NK-92 (cell line): ENCODE measurements around the gene RLIM.

Experiments
- DNase-seq: peaks from one replicate; lab custom pipeline; 2025; ENCODE audit not compliant: unreplicated experiment; lab: John Stamatoyannopoulos, UW

The RLIM gene

DNA sequence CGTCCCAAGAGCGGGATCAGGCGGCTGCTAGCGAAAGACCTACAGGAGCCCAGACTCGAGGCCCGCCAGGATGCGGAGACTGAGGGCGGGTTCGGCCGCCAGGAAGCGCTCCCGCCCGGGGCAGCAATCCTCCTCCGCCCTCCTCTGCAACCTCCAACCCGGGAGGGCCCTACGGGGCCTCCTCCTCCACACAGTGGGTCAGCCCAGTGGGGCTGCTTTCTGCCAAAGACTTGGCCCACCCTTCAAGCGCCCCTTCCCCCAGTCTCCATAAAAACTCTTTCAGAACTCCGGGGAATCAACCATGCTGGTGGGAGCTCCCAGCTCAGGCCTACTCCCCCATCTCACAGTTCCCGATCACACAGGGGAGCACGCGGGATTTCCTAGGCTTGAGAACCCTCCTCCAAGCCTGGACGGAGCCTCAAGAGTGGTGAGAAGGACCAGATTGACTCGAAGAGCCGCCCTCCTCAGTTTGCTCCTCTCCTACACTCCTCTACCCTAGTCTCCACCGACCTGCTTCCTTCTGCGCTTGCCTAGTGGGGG lies 77.5 kb downstream of the RLIM start:
- DNase-seq, result no peak

DNA sequence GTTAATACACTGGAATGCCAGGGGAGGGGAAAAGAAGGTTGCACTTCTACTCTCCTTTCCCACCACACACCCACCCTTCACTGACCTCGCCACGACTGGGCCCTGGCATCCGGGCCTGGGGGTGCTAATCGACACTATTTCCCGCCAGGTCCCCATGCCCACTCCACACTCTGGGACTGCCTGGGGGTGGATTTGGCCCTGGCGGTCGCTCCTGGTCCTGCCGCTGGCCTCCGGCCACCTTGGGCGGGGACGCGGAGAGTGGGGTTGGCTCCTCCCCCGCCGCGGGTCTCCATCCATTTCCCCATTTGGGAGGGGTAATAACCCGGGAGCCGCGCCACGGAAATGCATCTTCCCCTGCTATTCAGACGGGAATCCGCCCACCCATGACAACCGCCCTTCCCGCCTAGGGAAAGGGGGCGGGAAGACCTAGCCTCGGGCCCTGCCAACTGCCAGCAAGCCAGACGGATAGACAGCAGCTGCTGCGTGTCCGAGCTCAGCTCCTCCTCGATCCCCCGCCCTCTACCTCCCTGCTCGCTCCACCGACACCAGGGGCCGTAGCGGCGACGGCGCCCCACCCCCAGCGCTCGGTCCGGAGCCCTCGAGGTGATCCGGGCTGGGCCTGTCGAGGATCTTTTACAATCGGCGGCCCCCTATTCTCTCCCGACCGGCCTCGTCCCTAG lies 78.1 kb downstream of the RLIM start:
- no peak for DNase-seq

DNA sequence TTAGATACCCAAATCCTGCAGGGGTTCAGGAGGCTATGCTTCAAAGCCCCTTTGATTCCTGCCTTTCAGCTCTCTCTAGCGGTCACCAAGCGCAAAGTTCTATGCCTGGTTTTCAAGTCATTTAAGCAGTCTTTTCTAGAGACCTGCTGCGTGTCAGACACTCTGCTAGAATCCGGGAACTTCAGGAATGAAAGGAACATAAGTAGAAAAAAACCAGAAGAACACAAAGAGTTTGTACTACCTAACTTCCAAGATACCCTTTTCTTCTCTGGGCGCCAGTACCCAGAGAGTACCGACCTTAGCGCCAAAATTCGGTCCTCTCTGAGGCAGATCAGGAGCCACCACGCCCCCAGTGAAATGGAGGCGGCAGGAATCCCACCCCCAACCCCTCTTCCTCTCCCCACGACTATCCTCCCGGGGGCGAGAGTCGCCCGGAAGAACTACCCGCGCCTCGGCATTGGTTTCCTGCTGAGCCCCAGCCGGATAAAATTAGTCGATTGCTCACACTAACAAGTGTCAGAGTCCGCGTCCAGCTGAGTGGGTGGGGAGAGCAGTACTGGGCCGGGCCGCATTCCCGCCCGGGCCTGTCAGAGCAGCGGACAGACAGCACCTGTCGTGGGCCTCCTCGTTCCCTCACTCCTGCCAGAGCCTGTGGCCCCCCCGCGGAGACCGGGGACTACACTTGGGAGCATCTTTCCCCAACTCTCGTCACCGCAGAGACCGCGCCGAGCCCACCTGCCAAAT lies 78.8 kb downstream of the RLIM start:
- no peak for DNase-seq
